Gastroesophageal sphincter (tissue), 3 donors: ENCODE measurements around the gene HECTD1.

Source experiments
- CTCF ChIP-seq, 4 experiments: fragments of 200-600 bp in 2 of 4; fragments of 450-650 bp in 2 of 4; sonication (generic) in 1 of 4; IDR thresholded peaks; one replicate each; pipeline ENCODE4 v1.5.1; 2017 to 2019; ENCODE audit warnings: antibody characterized with exemption in 4 of 4, mild to moderate bottlenecking in 2 of 4, moderate library complexity in 2 of 4
- POLR2A ChIP-seq, 2 donors: fragments of 450-650 bp; IDR thresholded peaks; one replicate each; pipeline ENCODE4 v1.6.1; 2017; ENCODE audit warnings: antibody characterized with exemption in 2 of 2, mild to moderate bottlenecking in 2 of 2, moderate library complexity in 1 of 2
- POLR2AphosphoS5 ChIP-seq: sonication (generic); formaldehyde crosslinking; IDR thresholded peaks from one replicate; pipeline ENCODE4 v1.6.1; 2017; ENCODE audit warnings: antibody characterized with exemption

GRCh38 chr14:31161274-31161673 is 46.3 kb downstream of the HECTD1 start:
- no peak for TF ChIP-seq CTCF (IDR thresholded peaks at IDR 0.05)
- no peak for TF ChIP-seq POLR2AphosphoS5
- no peak for TF ChIP-seq POLR2A (IDR thresholded peaks at IDR 0.05)
